ENCODE results near the gene HADHA.

DNA sequence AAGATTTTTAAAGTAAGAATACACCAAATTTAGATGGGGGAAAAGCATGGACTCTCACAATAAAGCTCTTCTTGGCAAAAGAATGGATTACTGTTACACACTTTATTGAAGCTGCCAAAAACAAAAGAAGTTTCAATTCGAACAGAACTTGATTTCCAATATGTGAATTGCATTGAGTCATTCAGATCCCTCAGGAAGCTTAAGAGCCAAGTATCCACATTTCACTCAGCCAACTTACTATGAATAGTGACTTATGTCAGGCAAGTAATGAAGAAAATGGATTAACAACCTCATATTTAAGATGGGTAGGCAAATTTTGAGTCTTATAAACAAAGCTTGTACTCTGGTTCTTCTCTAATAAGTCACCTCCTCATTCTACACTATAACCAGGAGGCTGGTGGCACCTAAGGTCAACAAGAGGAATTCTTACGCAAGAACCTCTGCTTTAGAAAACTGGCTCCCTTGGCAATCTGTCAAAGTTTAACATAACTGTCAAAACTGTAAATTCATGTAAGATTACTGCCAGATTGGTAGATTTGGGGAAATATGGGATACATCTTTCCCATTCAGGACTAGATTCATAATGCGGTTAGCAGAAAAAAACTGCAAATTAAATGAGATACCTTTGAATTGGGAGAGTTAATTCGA, 6.0 kb downstream of the HADHA start:
- TF ChIP-seq, protein P1, sequence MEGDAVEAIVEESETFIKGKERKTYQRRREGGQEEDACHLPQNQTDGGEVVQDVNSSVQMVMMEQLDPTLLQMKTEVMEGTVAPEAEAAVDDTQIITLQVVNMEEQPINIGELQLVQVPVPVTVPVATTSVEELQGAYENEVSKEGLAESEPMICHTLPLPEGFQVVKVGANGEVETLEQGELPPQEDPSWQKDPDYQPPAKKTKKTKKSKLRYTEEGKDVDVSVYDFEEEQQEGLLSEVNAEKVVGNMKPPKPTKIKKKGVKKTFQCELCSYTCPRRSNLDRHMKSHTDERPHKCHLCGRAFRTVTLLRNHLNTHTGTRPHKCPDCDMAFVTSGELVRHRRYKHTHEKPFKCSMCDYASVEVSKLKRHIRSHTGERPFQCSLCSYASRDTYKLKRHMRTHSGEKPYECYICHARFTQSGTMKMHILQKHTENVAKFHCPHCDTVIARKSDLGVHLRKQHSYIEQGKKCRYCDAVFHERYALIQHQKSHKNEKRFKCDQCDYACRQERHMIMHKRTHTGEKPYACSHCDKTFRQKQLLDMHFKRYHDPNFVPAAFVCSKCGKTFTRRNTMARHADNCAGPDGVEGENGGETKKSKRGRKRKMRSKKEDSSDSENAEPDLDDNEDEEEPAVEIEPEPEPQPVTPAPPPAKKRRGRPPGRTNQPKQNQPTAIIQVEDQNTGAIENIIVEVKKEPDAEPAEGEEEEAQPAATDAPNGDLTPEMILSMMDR (IDR thresholded peaks at IDR 0.05): no peak
- no peak for TF ChIP-seq POLR2A (IDR thresholded peaks at IDR 0.05)
